ENCODE data around the gene P2RX6. TPM values are rescaled to one million over a fixed set of nuclear protein-coding genes. Genes with fewer than 3 reads are reported as not detected.

Gene P2RX6
- total and polyA plus RNA-seq, 2 of the 4 experiments (the other 2 are of a cell fraction) = 0.90 to 1.6 TPM

- H2AK5ac ChIP-seq (ENCODE audit: low read depth, low read length) = no peak overlapping the region
- ChIA-PET POLR2A (ENCODE audit: unreplicated experiment) (no interaction called here), CTCF (no interaction called here)
- WGBS, 2 experiments (ENCODE audit: extremely low coverage in 2 of 2, insufficient read length in 1 of 2) = 75% methylated on average over 2 of the region's 14 CpGs; no CpG with 5 or more reads in 1 of the 2 experiments
- no TSS peak for BruUV-seq (replicated peaks)
- H3K9me1 ChIP-seq (ENCODE audit: insufficient read depth, low read length) = peaks cover 6% of the 10 kb centered on the region; the same call in 1 of the 2 replicates
- dilution Hi-C loops (cut with HindIII; ENCODE audit: low sequenced_read_pairs, unreplicated experiment) = no loop called here
- H3K14ac ChIP-seq (replicated peaks; ENCODE audit: low read depth, low read length) = no peak overlapping the region
- no peak for ATAC-seq (ENCODE audit: low read depth)
- TF ChIP-seq MAFK (IDR thresholded peaks at IDR 0.05; ENCODE audit: low read depth, low read length) = no peak
- TF ChIP-seq MAZ (IDR thresholded peaks at IDR 0.05; ENCODE audit: borderline replicate concordance, low read depth, low read length) = no peak
- no peak for TF ChIP-seq SMC3 (IDR thresholded peaks at IDR 0.05; ENCODE audit: low read depth, low read length)
- TF ChIP-seq ELK1 (IDR thresholded peaks at IDR 0.05; ENCODE audit: borderline replicate concordance, low read depth, low read length) = no peak
- no peak for TF ChIP-seq POLR2A (IDR thresholded peaks at IDR 0.05; ENCODE audit: low read depth, low read length)
- TF ChIP-seq RCOR1 (IDR thresholded peaks at IDR 0.05; ENCODE audit: insufficient replicate concordance, low read length) = no peak
- TF ChIP-seq RAD21 (IDR thresholded peaks at IDR 0.05; ENCODE audit: low read length) = no peak
- no peak for TF ChIP-seq CHD1 (IDR thresholded peaks at IDR 0.05; ENCODE audit: low read depth, low read length)
- TF ChIP-seq CEBPB (IDR thresholded peaks at IDR 0.05; ENCODE audit: low read depth, low read length) = no peak
- no peak for TF ChIP-seq FOS (IDR thresholded peaks at IDR 0.05; ENCODE audit: low read depth, low read length)
- TF ChIP-seq CTCF (conservative IDR thresholded peaks at IDR 0.05; ENCODE audit: low read depth, low read length) = no peak
- no peak for TF ChIP-seq BHLHE40 (IDR thresholded peaks at IDR 0.05; ENCODE audit: low read depth, low read length)
- TF ChIP-seq RFX5 (IDR thresholded peaks at IDR 0.05; ENCODE audit: low read depth, low read length) = no peak
- TF ChIP-seq NFE2L2 (IDR thresholded peaks at IDR 0.05; ENCODE audit: low read depth, low read length) = no peak
- TF ChIP-seq, protein P1, sequence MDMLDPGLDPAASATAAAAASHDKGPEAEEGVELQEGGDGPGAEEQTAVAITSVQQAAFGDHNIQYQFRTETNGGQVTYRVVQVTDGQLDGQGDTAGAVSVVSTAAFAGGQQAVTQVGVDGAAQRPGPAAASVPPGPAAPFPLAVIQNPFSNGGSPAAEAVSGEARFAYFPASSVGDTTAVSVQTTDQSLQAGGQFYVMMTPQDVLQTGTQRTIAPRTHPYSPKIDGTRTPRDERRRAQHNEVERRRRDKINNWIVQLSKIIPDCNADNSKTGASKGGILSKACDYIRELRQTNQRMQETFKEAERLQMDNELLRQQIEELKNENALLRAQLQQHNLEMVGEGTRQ (IDR thresholded peaks at IDR 0.05; ENCODE audit: low read depth, low read length) = no peak
- TF ChIP-seq MXI1 (IDR thresholded peaks at IDR 0.05; ENCODE audit: borderline replicate concordance, low read depth, low read length) = no peak
- intact Hi-C loops (cut with micrococcal nuclease) = no loop called here
- H3K79me1 ChIP-seq (ENCODE audit: low read depth in 1 of 2, low read length in 2 of 2) = no peaks in the 10 kb centered on the region
- H4K91ac ChIP-seq (ENCODE audit: insufficient read depth, low read depth, low read length) = no peak overlapping the region
- no peaks in the 10 kb centered on the region for H3K27me3 ChIP-seq (ENCODE audit: control insufficient read depth, insufficient read depth, low read length)
- in situ Hi-C loops (cut with MboI; ENCODE audit: low sequenced_read_pairs) = no loop called here
- H2AFZ ChIP-seq (replicated peaks; ENCODE audit: low read length, poor library complexity) = peak overlapping the region; percentile 43
- H3K4ac ChIP-seq (ENCODE audit: low read depth, low read length) = no peak overlapping the region
- H3K56ac ChIP-seq (ENCODE audit: extremely low read depth, insufficient read depth, low read length) = no peak overlapping the region
- H2BK120ac ChIP-seq (ENCODE audit: low read depth, low read length) = no peak overlapping the region
- H3K9ac ChIP-seq (ENCODE audit: low read depth, low read length) = no peak overlapping the region
- no peak overlapping the region for H2AK9ac ChIP-seq (replicated peaks; ENCODE audit: low read depth, low read length, poor library complexity)
- H3K36me3 ChIP-seq (ENCODE audit: control insufficient read depth, insufficient read depth, low read length) = no peaks in the 10 kb centered on the region
- H3K23ac ChIP-seq (ENCODE audit: low read depth, low read length) = no peak overlapping the region
- no peak for DNase-seq
- no peak overlapping the region for H2BK5ac ChIP-seq (ENCODE audit: low read depth, low read length, poor library complexity, severe bottlenecking)
- no peak overlapping the region for H3K27ac ChIP-seq (ENCODE audit: insufficient read depth, low read length)
- H2BK15ac ChIP-seq (ENCODE audit: low read depth, low read length) = no peak overlapping the region
- H4K20me1 ChIP-seq (ENCODE audit: insufficient read depth, low read length) = no peaks in the 10 kb centered on the region
- H3K18ac ChIP-seq (ENCODE audit: low read depth, low read length) = no peak overlapping the region
- no peak overlapping the region for H3K4me3 ChIP-seq (ENCODE audit: insufficient read depth, low read depth, low read length)
- no peak overlapping the region for H3K4me2 ChIP-seq (ENCODE audit: low read depth, low read length)
- peaks cover 19% of the 10 kb centered on the region for H3K4me1 ChIP-seq (ENCODE audit: control insufficient read depth, insufficient read depth, low read length)
- H4K5ac ChIP-seq (ENCODE audit: low read depth, low read length) = no peak overlapping the region
- H2BK20ac ChIP-seq (ENCODE audit: low read depth, low read length) = no peak overlapping the region
- H3K9me3 ChIP-seq (ENCODE audit: control insufficient read depth, insufficient read depth, low read length) = no peaks in the 10 kb centered on the region
- no peak overlapping the region for H4K8ac ChIP-seq (ENCODE audit: low read depth in 2 of 2, low read length in 2 of 2)
These were observed 32.2 kb downstream of the P2RX6 start for GRCh38 chr22:21047035-21047661.
